CD4-positive, alpha-beta T cell treated with Interferon alpha-2 for 1 hour (primary cell): Measurements from ENCODE around the gene VPS13D.
A peak's percentile ranks its signal among the peaks of the same experiment; 100 is the strongest.

Source experiments
- DNase-seq, 2 donors: peaks; one replicate each; pipeline ENCODE4 v3.0.0-alpha.2; 2020 to 2022

Gene VPS13D

GRCh38 chr1:12338017-12338416 is 108.2 kb downstream of the VPS13D start:
- DNase-seq: no peak

DNA sequence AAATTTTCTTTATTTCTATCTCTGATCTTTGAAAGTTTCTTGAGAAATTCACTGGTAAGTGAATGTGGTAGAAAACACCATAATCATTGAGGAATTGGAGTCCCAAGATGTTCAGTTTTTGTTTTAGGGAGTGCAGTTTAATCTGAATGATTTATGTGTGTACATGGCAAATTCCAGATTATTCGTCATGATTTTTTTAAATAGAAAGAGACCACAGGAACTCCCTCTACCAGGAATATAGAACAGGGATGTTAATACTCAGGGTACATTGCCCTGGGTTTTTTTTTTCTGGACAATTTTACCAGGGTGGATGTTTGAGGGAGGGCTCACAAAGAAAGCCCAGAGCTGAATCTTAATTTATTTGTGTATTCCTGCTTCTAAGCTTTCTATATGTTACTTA is 109.0 kb downstream of the VPS13D start:
- DNase-seq: no peak

DNA sequence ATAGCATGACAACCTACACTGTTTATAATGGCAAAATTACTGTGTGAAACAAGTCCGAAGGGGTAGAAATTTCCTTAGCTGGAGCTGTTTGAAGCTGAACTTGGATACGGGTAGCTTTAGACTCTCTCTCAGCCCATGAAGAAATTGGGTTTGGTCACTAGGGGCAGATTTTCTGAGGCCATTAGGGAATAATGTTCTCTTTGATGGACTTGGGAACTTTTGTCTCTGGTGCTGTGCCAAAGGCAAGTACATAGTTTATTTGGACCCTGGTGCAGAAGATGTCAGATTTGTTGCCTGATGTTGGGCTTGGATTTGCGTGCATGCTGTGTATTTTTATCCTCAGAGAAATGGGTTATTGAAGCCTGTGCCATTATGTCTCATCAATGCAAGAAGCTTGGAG is 109.6 kb downstream of the VPS13D start:
- no peak for DNase-seq

- no peak for DNase-seq
Measured at GRCh38 chr1:12339811-12340543, 110.1 kb downstream of the VPS13D start.

GRCh38 chr1:12340544-12340930 is 110.7 kb downstream of the VPS13D start:
- no peak for DNase-seq

DNA sequence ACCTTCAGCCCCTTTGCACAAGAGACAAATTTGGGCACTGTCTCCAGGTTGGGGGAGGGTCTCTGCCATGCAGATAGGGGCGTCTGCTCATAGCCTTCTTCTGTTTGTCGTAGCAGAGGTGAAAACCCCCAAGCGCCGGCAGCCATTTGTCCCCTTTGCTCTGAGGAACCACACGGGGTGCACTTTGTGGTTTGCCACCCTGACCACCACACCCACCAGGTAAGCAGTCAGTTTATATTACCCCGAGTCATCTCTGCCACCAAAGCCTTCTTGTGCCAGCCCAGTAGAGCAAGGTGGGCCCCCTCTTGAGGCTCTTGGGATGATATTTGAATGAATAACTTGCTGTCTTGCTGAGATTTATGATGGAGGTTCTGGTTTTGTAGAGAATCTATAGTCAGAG is 111.8 kb downstream of the VPS13D start:
- DNase-seq: peak in 1 of 2 donors; percentile 16

GRCh38 chr1:12342401-12343003 is 112.7 kb downstream of the VPS13D start:
- no peak for DNase-seq

DNA sequence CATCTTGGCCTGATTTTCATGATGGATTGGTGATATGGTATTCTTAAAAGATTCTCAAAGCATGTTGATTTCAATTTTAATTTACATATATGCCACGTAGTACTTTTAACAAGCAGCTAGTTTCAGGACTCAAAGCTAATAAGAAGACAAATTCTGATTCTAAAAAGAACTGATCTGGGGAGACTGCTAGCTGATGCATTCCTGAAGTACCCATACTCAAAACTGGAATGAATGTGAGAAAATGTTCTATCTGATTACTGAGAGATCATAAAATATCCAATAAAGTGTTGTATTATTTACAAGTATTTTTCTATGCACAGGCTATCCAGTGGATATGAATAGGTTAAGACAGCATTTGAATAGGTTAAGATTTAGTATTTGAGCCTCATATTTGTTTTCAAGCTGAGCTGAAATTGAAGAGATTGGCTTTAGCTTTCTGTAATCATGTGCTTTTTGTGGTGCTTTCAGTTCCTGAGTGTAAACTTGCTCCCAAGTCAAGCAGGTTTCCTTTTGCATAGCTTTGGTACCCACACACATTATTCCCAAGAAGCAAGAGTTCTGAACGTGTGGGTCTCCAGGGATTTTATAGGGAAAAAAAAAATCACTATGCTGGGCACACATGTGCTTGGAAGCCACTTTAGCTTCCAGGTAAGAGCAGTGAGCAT is 114.1 kb downstream of the VPS13D start:
- DNase-seq: no peak

GRCh38 chr1:12344596-12345349 is 114.9 kb downstream of the VPS13D start:
- DNase-seq: peak; percentile 16 to 31

GRCh38 chr1:12345350-12346217 is 115.8 kb downstream of the VPS13D start:
- peak; percentile 48 to 76 for DNase-seq

- no peak for DNase-seq
Measured at GRCh38 chr1:12346483-12347151, 116.8 kb downstream of the VPS13D start.

DNA sequence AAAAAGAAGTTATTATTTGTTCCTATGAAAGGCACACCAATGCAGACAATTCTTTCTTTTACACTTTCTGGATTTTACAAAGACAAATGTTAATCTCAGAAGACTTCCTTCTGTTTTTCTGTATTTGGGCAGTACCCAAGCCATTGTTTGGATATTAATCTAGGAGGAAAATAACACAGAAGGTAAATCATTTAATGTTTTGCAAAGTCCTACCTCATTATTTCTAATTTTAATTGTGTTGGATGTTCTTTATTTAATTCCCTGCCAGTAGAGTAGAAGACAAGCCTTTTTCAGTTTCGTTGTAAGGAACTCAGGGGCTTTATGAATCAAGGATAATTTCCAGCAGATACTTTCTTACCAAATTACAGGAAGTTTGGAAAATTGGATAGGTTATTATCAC is 118.3 kb downstream of the VPS13D start:
- no peak for DNase-seq

- no peak for DNase-seq
Measured at GRCh38 chr1:12353981-12354380, 124.2 kb downstream of the VPS13D start.

GRCh38 chr1:12356004-12356890 is 126.4 kb downstream of the VPS13D start:
- DNase-seq: no peak

- DNase-seq: no peak
Measured at GRCh38 chr1:12358499-12358898, 128.7 kb downstream of the VPS13D start.

DNA sequence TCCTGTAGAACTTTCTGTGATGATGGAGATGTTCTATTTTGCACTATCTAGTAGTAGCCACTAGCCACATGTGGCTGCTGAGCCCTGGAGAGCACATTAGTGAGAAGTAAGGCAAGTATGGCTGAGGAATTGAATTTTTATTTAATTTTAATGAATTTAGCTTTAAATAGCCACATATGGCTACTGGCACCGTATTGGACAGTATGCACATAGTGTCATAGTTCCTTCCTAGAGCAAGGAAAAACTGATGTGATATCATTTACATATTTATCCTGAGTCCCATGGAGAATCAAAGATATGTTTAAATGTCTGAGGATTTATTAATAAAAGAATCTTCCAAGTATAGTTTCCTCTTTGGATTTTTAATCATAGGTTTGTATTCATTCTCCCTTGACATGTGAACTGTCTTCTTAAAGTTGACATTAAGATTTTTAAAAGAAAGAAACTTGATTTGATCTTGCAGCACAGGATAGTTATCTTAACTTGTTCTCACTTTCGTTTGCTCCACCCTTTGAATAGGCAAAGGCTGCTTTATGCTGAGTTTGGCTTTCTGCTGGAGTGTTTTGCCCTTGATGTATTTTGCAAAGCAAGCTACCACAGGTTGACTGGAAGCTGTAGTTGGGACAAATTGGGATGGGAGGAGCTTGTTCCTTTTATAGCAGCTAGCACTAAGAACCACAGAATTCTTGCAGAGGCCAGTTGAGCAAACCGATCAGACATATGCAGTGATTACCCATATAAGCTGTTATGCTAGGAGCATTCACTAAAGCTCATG is 129.7 kb downstream of the VPS13D start:
- DNase-seq: no peak

- DNase-seq: no peak
Measured at GRCh38 chr1:12368646-12369045, 138.8 kb downstream of the VPS13D start.

GRCh38 chr1:12369258-12369657 is 139.4 kb downstream of the VPS13D start:
- DNase-seq: no peak

DNA sequence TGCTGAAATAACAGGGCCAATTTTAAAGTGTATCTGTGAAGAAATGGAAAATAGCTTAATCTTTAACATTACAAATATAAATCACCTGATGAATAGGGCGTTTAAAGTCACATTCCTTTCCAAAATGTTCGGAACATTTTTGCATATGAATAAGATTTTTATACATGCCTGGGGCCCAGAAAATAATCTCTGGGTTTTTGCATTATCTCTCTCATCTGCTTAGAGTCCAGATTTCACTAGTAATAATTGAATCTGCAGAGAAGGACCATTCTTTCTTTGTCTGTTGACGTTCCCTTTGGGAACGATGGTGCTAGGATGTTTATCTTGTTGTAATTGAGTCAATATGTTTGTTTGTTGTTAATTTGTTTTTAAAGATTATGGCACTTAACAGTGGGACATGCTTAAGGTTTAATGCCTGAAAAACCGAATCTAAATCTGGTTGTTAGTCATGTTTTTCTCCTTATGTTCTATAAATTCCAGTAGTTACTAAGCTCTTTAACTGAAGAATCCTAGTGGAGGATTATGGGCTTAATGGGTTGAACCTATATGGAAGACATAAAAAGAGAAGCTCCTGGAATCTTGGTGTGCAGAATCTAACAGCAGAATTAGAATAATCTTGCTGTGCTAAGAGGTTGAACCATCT is 140.6 kb downstream of the VPS13D start:
- DNase-seq: no peak
